GM03348 (cell line): ENCODE results near the gene SND1.

Experiments
- DNase-seq: peaks from one replicate; pipeline ENCODE4 v3.0.0; 2012; ENCODE audit warnings: low spot score

Gene SND1

DNA sequence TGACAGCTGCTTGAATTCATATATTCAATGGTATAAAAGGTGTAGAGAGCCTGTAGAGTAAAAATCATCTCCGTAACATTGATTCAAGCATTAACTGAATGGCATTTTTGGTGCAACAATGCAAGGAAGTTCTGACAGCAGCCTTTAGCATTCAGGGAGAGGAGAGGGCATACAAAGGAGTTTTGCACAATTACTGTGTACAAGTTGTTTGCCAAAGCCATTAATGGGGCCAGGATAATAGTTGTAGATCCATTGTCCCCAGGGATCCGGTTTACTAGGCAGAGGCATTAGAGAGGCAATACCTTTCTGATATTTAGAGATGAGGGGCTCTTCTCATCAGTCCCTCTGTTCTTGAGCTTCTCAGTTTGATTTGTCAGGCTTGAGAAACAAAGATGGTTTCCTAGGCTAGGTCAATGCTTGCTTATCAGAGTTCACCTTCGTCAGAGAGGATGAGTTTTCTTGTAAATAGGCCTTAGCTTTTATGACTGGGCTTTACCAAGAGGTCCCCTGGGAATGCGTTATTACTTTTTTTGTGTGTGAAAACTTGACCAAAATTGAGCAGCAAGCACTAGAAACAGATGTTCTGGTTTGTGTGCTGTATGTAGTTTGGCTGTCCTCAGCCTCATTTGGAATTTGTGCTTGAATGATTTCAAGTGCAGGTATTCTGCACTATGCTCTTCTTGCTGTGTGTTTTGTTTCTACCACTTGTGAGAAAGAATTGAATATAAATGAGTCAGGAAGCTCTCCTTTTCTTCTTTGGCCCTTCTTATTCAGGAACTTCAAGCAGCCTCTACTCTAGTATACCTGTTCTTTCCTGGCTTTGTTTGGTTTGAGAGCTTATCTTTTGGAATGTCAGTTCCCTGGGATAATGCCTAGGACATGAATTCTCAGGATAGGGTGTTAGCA lies 32.0 kb downstream of the SND1 start:
- peak; percentile 13 for DNase-seq

DNA sequence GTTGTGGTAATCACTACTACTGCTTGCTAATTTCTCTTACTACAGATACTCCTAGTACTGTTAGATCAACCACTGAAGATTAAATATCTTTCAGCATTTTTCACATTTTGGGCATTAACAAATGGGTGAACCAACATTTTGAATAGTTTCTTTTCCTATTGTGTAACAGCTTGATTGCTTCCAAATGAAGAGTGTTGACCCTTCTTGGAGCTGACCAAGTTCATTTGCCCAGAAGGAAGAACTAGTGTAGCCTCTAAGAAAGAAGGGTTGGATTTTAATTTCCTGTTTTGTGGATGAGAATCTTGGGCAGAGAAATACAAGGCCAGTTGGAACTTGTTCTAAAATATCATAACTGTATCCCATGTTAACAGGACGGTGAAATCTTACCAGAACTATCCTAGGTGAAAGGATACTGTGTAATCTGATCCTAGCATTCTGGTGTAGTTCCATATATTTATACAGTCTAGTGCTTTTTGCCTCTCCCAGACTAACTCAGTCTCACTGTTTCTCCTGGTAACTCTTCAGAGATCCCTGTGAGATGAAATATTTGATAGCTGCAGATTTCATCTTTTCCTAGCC lies 37.3 kb downstream of the SND1 start:
- DNase-seq: peak; percentile 13

DNA sequence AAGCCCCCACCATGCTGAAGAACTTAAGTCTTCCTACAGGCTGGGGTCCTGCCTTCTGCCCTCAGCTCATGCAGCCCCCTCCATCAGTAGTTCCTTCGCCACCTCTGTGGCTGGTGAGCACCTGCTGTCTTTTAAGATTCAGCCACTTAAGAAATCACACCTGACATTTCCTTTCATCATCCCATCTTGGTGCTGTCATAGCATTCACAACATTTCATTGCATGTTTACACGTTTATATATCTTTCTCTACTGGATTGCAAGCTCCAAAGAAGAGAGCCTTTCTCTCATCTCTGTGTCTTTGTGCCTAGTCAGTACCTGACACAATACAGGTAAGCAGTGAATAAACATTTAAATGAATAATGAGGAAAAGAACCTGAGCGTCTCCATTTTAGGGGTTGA lies 38.3 kb downstream of the SND1 start:
- no peak for DNase-seq

GRCh38 chr7:127690806-127691205 lies 38.8 kb downstream of the SND1 start:
- DNase-seq: no peak

- DNase-seq: no peak
Measured at GRCh38 chr7:127692200-127692599, 40.2 kb downstream of the SND1 start.

- no peak for DNase-seq
Measured at GRCh38 chr7:127699853-127700252, 47.9 kb downstream of the SND1 start.

DNA sequence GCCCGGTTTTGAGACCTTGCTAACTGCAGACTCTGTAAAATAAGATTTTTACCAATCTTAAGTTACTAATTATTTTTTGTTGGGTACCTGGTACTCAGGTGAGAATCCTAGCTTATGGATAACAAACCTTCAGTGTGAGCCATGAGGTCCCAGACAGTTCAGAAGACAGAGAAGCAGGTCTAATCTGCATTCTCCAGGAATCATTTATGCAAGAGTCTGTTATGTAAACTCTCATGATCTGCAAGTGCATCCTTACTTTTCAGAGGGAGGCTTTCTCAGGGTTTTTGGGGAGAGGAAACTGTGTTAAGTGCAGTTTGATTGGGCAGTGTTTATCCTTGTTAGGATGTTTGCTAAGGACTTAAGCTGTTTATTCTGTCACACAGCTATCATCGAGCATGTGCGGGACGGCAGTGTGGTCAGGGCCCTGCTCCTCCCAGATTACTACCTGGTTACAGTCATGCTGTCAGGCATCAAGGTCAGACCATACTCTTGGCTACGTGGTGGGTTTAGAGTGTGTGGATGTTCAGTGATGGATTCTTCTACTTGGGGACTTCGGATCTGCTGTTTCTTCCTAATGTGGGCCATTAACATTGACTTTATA lies 50.2 kb downstream of the SND1 start:
- DNase-seq: no peak

GRCh38 chr7:127702938-127703337 lies 50.9 kb downstream of the SND1 start:
- peak; percentile 24 for DNase-seq

DNA sequence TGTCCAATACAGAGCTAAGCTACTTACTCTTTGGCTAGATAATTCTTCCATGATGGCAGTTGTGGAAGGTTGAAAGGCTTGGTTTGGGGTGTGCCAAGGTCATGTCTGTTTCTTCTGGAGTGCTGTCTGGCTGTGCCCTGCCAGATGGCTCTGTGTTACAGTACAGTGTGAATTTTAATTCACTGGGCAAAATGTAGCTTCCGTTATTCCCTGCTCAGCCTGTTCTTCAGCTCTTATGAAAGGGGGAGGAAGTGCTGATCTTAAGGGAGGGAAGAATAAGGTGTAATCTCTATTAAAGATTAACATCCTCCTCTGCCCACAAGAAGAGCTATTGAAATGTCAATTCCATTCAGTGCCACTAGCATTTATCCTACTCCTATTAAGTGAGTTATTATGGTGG lies 52.2 kb downstream of the SND1 start:
- no peak for DNase-seq

DNA sequence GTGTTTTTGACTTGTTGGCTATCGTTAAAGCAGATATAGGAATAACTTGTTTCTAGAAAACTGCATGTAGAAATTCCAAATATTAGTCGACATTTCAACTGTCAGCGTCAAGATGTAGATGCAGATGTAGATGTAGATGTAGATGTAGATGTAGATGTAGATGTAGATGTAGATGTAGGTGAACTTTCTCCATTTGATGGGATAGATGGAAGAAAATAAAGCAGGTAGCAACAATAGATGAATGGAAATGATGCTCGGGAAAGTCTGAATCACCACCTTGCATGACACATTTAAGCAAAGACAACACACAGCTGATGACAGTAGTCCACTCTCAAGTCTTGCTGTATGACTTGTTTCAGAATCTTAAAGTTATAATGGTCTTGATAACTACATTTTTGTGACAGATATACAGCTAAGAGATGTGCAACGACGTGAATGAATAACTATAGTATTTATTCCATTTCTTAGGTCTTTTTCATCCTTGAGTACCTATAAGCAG lies 53.5 kb downstream of the SND1 start:
- DNase-seq: no peak

DNA sequence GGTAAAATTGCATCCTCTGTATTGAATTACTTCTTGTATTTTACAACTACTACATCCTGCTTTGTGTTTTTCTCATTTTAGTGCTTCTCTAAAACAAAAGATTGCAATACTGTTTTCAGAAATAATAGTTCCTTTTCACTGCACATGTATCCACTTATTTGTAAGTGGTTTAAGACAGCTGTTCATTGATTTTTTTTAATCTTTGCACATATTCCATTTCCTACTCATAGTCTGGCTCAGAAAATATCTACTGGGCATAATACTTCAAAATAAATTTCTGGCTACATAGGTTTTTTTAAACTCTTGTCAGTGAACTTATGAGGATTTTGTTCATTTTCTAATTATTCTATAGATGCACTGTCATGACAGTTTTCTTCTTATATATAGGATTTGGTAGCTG lies 54.8 kb downstream of the SND1 start:
- no peak for DNase-seq

DNA sequence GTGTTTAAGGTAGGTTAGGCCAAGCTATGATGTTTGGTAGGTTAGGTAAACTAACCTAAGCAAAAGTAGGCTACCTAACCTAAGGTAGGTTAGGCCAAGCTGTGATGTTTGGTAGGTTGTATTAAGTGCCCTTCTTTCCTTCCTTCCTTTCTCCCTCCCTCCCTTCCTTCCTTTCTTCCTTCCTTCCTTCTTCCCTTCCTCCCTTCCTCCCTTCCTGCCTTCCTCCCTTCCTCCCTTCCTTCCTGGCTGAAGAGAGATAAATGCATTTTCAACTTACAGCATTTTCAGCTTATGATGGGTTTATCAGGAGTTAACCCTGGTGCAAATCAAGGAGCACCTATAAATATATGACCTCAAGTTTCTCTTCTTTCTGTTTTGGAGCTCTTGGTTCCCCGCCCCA lies 56.2 kb downstream of the SND1 start:
- no peak for DNase-seq

DNA sequence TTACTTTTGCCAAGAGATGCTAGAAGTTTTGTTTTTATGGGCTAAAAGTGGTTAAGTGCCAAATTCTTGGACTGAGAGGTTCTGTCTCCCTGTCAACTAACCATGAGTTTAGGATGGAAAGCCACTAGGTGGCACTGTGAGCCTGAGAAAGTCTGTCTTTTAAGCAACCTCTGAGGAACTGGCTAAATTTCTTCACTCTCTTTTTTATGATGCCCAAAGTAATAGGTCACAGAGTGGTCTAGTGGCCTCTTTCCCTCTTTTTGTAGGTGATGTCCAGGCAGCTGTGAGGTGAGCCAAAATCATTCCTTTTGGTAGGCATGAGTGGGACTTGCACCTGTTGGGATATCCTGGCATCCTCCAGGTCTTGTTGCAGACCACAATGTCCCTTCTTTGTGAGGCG lies 56.8 kb downstream of the SND1 start:
- peak; percentile 80 for DNase-seq

GRCh38 chr7:127710635-127711034 lies 58.6 kb downstream of the SND1 start:
- DNase-seq: no peak

GRCh38 chr7:127711872-127712271 lies 59.9 kb downstream of the SND1 start:
- DNase-seq: no peak

DNA sequence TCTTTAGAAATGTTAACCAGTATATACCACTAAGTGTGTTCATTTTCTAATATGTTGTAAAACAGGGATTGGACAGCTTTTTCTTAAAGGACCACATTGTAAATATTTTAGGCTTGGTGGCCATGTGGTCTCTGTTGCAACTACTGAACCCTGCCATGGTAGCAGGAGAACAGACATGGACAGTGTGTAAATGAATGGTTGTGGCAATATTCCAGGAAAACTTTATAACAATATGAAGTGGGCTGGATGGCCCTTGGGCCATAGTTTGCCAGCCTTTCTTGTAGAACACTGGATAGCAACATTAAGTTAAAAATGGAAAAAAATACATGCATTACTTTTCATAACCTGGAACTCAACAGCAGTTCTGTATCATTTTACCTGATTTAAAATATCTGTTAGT lies 61.0 kb downstream of the SND1 start:
- no peak for DNase-seq

- DNase-seq: no peak
Measured at GRCh38 chr7:127713758-127714157, 61.8 kb downstream of the SND1 start.

DNA sequence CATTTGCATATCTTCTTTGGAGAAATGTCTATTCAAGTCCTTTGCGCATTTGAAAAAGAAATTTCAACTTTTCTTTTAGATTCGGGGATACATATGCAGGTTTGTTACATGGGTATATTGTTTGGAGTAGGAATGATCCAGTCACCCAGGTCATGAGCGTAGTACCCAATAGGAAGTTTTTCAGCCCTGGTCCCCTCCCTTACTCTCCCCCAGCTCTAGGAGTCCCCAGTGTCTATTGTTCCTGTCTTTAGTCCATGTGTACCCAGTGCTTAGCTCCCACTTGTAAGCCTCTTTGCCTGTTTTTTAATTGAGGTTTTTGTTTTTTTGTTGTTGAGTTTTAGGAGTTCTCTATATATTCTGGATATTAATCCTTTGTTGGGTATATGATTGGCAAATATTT lies 63.3 kb downstream of the SND1 start:
- DNase-seq: no peak

DNA sequence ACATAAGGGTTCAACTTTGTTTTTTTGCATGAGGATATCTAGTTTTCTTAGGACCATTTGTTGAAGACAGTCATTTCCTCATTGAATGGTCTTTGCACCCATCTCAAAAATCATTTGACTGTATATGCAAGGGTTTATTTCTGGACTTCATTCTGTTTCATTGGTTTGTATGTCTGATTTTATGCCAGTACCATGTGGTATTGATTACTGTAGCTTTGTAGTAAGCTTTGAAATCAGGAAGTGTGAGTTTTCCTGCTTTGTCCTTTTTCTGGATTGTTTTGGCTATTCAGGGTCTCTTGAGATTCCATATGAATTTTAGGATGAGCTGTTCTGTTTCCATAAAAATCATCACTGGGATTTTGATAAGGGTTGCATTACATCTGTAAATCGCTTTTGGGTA lies 63.9 kb downstream of the SND1 start:
- no peak for DNase-seq

DNA sequence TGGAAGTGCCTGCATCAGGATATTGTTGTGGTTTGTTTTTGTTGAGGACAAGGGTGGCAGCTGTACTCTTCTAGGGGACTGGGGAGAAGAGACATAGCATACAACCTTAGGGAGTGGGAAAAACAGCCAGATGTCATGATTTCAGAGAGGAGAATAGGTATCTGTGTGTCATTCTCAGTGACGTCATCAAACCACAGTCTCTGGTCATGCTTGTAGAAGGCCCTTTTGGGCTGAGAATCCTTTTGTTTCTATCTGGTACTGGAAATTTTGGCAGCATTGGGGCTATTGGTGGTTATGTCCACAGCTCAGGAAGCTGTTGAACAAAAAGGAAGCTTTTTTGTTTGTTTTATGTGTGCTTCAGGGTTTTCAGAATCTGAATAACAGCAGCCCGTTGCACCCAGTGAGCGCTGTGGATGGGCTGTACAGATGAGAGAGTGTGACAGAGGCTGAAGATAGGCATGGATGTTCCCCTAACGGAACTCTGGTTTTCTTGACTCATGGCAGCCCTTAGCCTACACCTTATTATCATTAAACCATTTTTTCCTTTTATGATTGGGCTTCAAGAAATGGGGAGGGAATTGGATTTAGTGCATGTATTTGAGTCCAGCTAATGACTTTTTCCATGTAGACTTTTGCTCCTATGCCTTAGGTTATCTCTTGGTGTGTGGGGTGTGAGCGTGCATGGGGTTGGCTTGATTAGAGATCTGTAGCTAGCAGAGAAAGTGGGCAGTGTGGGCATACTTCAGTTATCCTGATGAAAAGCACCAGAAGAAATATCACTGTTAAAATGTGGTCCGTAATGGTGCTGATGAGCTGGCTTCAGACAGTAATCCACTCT lies 65.7 kb downstream of the SND1 start:
- DNase-seq: no peak

- DNase-seq: no peak
Measured at GRCh38 chr7:127718340-127718679, 66.3 kb downstream of the SND1 start.

DNA sequence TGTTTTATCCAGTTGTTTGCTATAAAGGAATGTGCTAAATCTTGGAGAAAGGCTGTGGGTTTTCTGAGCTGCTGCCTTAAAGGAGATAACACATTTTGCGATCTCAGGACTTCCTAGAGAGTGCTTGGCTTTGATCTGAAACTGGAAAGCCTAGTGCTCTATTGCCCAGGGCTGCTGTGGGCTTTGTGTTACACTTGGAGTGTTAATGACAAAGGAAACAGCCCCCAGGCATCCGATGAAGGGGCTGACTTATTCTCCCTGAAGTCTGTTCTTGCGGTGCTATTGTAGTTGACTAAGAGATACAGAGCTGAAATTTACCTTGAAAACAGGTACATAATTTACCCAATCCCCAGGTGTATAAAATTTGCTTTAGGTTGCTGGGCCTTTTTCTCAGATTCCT lies 74.5 kb downstream of the SND1 start:
- DNase-seq: no peak
